B cell (primary cell): ENCODE results near the gene PYHIN1. TPM values are rescaled to one million over a fixed set of nuclear protein-coding genes. Genes with fewer than 3 reads are reported as not detected.

Source experiments
- ATAC-seq: fragments of 200-7000 bp; cut with Tn5 transposase; one replicate; pipeline ENCODE4 v1.10.0; 2021; ENCODE audit warnings: low read depth, mild to moderate bottlenecking, moderate number of reproducible peaks, moderate library complexity
- CTCF ChIA-PET: fragments of 350-600 bp; sonication (Branson Sonifier 250); formaldehyde crosslinking; loops from one replicate; lab custom pipeline; 2021; ENCODE audit warnings: antibody characterized with exemption, inconsistent platforms; lab: Charles Lee
- POLR2A ChIA-PET: fragments of 350-600 bp; sonication (Branson Sonifier 250); formaldehyde crosslinking; loops from one replicate; lab custom pipeline; 2021; ENCODE audit warnings: antibody characterized with exemption; lab: Charles Lee
- DNase-seq: peaks from one replicate; pipeline ENCODE4 v3.0.0; 2013
- H2AFZ ChIP-seq: 2 replicates; pipeline ENCODE4 v1.6.1; 2012; ENCODE audit warnings: mild to moderate bottlenecking, low read depth, low read length; ENCODE audit not compliant: insufficient read depth, poor library complexity, severe bottlenecking
- H3K27ac ChIP-seq, 2 donors: 1 replicate in 1 of 2; 2 replicates in 1 of 2; pipeline ENCODE4 v1.5.1; 2012 to 2013; ENCODE audit warnings: low read length in 2 of 2, mild to moderate bottlenecking in 2 of 2, moderate library complexity in 1 of 2
- H3K27me3 ChIP-seq, 4 experiments: fragments of 200-600 bp in 1 of 4; sonication (generic) in 1 of 4; replicated peaks in 1 of 4; 1 replicate in 2 of 4; 2 replicates in 2 of 4; pipeline versions ENCODE4 v1.6.1 to v1.7.0; 2013 to 2016; ENCODE audit warnings: low read length in 3 of 4, mild to moderate bottlenecking in 2 of 4, mixed read lengths in 1 of 4, moderate library complexity in 1 of 4; ENCODE audit not compliant: insufficient read depth in 4 of 4, control insufficient read depth in 3 of 4; ENCODE audit errors: control extremely low read depth in 1 of 4
- H3K36me3 ChIP-seq, 2 experiments: replicated peaks in 1 of 2; 1 replicate in 1 of 2; 2 replicates in 1 of 2; pipeline versions ENCODE4 v1.6.1 to v1.7.1; 2013; ENCODE audit warnings: low read length in 1 of 2; ENCODE audit not compliant: insufficient read depth in 2 of 2, control insufficient read depth in 1 of 2; ENCODE audit errors: control extremely low read depth in 1 of 2, extremely low read depth in 1 of 2
- H3K4me1 ChIP-seq, 2 donors: fragments of 200-600 bp in 1 of 2; sonication (generic) in 1 of 2; 1 replicate in 1 of 2; 2 replicates in 1 of 2; pipeline versions ENCODE4 v1.5.1 to v1.6.1; 2013 to 2017; ENCODE audit warnings: low read length in 2 of 2; ENCODE audit not compliant: control insufficient read depth in 2 of 2, insufficient read depth in 2 of 2
- H3K4me2 ChIP-seq: replicated peaks from 2 replicates; pipeline ENCODE3; 2012; ENCODE audit warnings: mild to moderate bottlenecking, low read depth, low read length; ENCODE audit not compliant: poor library complexity, severe bottlenecking
- H3K4me3 ChIP-seq, 5 experiments: fragments of 200-600 bp in 1 of 5; sonication (generic) in 1 of 5; 1 replicate in 3 of 5; 2 replicates in 2 of 5; pipeline versions ENCODE4 v1.5.1 to v1.7.0; 2011 to 2016; ENCODE audit warnings: low read length in 4 of 5, mild to moderate bottlenecking in 4 of 5, low read depth in 2 of 5, control low read depth in 1 of 5, moderate library complexity in 1 of 5; ENCODE audit not compliant: insufficient read depth in 1 of 5; ENCODE audit errors: control extremely low read depth in 1 of 5, extremely low read depth in 1 of 5
- H3K79me2 ChIP-seq: fragments of 200-600 bp; sonication (generic); one replicate; pipeline ENCODE4 v1.6.0; 2016; ENCODE audit warnings: low read length; ENCODE audit not compliant: control insufficient read depth, insufficient read depth
- H3K9ac ChIP-seq: fragments of 200-600 bp; sonication (generic); 2 replicates; pipeline ENCODE4 v1.6.1; 2017; ENCODE audit warnings: mild to moderate bottlenecking, low read length, moderate library complexity
- H3K9me3 ChIP-seq, 3 donors: one replicate each; pipeline versions ENCODE4 v1.6.1 to v1.7.1; 2013; ENCODE audit warnings: low read length in 2 of 3; ENCODE audit not compliant: control insufficient read depth in 2 of 3, insufficient read depth in 1 of 3; ENCODE audit errors: control extremely low read depth in 1 of 3
- H4K20me1 ChIP-seq: 2 replicates; pipeline ENCODE4 v1.6.0; 2012; ENCODE audit warnings: mild to moderate bottlenecking, low read length; ENCODE audit not compliant: insufficient read depth, control insufficient read depth, poor library complexity, severe bottlenecking
- H3K27ac Mint-ChIP-seq: one replicate; pipeline ENCODE4 v1.8.0; 2021; ENCODE audit warnings: mixed read lengths
- H3K27me3 Mint-ChIP-seq: one replicate; pipeline ENCODE4 v1.8.0; 2021; ENCODE audit warnings: mixed read lengths
- H3K4me1 Mint-ChIP-seq: one replicate; pipeline ENCODE4 v1.8.0; 2021; ENCODE audit warnings: mixed read lengths
- H3K4me3 Mint-ChIP-seq: one replicate; pipeline ENCODE4 v1.8.0; 2021; ENCODE audit warnings: mixed read lengths
- H3K9me3 Mint-ChIP-seq: one replicate; pipeline ENCODE4 v1.8.0; 2022; ENCODE audit warnings: mixed read lengths; ENCODE audit not compliant: insufficient read depth
- EZH2 ChIP-seq: IDR thresholded peaks from 2 replicates; pipeline ENCODE4 v1.6.1; 2012; ENCODE audit warnings: borderline replicate concordance, low read depth, mild to moderate bottlenecking, moderate library complexity, low read length; ENCODE audit not compliant: insufficient read depth, poor library complexity, severe bottlenecking
- WGBS: methylation state at CpG from one replicate; pipeline ENCODE4 v1.1.5; 2013; ENCODE audit warnings: missing lambda C conversion rate; ENCODE audit not compliant: insufficient coverage; 5-methylcytosine and 5-hydroxymethylcytosine counted together
- intact Hi-C: fragments of 100-400 bp; cut with micrococcal nuclease; formaldehyde crosslinking; loops from one replicate; pipeline ENCODE4 v1.10.0; 2022
- polyA plus RNA-seq: library from polyadenylated mRNA; depleted of rRNA; stranded (reverse); fragments of >200 nt; gene quantifications from 2 replicates; pipeline ENCODE4 v1.2.3, GENCODE V29; 2012
- total RNA-seq, 2 donors: library from RNA; stranded (reverse); fragments of 120-200 nt in 1 of 2; gene quantifications; 1 replicate in 1 of 2; 2 replicates in 1 of 2; pipeline versions ENCODE4 v1.2.3 to v1.2.4, GENCODE V29; 2013 to 2022
- TF ChIP-seq, protein P1 (sequence below): fragments of 200-600 bp; IDR thresholded peaks from one replicate; pipeline ENCODE4 v1.8.0; 2022; ENCODE audit warnings: antibody characterized with exemption, mild to moderate bottlenecking

PYHIN1 gene
- total and polyA plus RNA-seq, 2 donors (not counting 1 experiment from before 2014, with no cell fraction given), result 8.6 to 13.9 TPM

DNA sequence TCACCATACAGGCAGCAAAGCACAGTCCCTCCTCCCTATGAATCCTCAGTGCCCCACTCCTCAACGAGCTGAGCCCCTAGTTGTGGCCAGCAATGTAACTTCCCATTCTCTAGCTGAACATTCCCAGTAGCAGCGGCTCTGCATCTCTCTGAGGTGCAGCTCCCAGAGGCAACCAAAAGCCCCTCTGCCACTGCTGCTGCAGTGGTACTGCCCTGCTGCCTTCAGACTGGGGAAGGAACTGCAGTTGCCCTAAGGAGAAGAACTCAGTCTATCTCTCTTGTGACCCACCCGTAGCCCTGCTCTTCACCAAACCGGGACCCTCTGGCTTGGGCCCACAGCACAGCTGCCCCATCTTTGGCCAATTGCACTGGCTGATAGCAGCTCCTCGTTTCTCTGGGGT lies 31.6 kb downstream of the PYHIN1 start:
- H3K4me3 ChIP-seq, result no peak overlapping the region
- no peak for ATAC-seq
- CTCF ChIA-PET, result no interaction called here
- Mint-ChIP-seq H3K4me1 (no peaks in the 10 kb centered on the region), H3K9me3 (peaks cover 2% of the 10 kb centered on the region), H3K27me3 (peaks cover 12% of the 10 kb centered on the region), H3K4me3 (no peak overlapping the region), H3K27ac (no peak overlapping the region)
- WGBS, result 71% methylated on average over 5 of the region's 5 CpGs
- no peak overlapping the region for H3K9ac ChIP-seq
- H2AFZ ChIP-seq, result no peak overlapping the region
- TF ChIP-seq EZH2, result no peak
- TF ChIP-seq, protein P1, sequence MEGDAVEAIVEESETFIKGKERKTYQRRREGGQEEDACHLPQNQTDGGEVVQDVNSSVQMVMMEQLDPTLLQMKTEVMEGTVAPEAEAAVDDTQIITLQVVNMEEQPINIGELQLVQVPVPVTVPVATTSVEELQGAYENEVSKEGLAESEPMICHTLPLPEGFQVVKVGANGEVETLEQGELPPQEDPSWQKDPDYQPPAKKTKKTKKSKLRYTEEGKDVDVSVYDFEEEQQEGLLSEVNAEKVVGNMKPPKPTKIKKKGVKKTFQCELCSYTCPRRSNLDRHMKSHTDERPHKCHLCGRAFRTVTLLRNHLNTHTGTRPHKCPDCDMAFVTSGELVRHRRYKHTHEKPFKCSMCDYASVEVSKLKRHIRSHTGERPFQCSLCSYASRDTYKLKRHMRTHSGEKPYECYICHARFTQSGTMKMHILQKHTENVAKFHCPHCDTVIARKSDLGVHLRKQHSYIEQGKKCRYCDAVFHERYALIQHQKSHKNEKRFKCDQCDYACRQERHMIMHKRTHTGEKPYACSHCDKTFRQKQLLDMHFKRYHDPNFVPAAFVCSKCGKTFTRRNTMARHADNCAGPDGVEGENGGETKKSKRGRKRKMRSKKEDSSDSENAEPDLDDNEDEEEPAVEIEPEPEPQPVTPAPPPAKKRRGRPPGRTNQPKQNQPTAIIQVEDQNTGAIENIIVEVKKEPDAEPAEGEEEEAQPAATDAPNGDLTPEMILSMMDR, result no peak
- no peaks in the 10 kb centered on the region for H3K79me2 ChIP-seq
- POLR2A ChIA-PET, result no interaction called here
- intact Hi-C loops, result no loop called here
- DNase-seq, result no peak
- H3K4me2 ChIP-seq, result no peak overlapping the region
- H3K4me1 ChIP-seq, result no peaks in the 10 kb centered on the region
- no peaks in the 10 kb centered on the region for H3K36me3 ChIP-seq
- H3K9me3 ChIP-seq, result peaks cover 0 to 8% (median 2%) of the 10 kb centered on the region in 3 donors
- H3K27ac ChIP-seq, result no peak overlapping the region
- H4K20me1 ChIP-seq, result no peaks in the 10 kb centered on the region
- H3K27me3 ChIP-seq, result peaks cover 0 to 3% (median 0%) of the 10 kb centered on the region in 4 experiments

DNA sequence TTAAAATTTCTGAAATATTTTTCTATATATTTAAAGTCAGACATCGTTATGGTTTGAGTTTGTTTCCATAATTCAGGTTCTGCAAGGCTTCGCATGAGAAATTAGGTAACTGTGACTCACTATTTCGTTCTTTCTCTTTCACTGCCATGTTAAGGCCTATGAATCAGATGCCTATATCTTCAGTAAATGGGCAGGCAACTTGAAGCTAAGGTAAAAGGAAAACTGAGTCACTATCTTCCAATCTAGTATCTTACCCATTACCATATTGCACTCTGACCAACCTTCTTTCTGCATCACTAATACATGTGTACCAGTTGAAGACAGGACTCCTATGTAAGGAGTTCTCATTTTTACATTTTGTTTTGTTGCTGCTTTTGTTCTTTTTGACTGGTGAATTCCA lies 37.8 kb downstream of the PYHIN1 start:
- Mint-ChIP-seq H3K4me3 (no peak overlapping the region), H3K9me3 (peaks cover 5% of the 10 kb centered on the region), H3K4me1 (no peaks in the 10 kb centered on the region), H3K27ac (no peak overlapping the region), H3K27me3 (peaks cover 9% of the 10 kb centered on the region)
- H3K79me2 ChIP-seq, result no peaks in the 10 kb centered on the region
- ATAC-seq, result no peak
- H3K27ac ChIP-seq, result no peak overlapping the region
- no peaks in the 10 kb centered on the region for H3K4me1 ChIP-seq
- ChIA-PET CTCF (interaction anchor here (0.8 to 1.6 kb wide), 3 partner anchors 9 to 490 kb away, joined by 3 to 4 read pairs (median 3); no protein-coding TSS in a partner anchor), POLR2A (no interaction called here)
- DNase-seq, result no peak
- no peaks in the 10 kb centered on the region for H4K20me1 ChIP-seq
- peaks cover 0 to 2% (median 0%) of the 10 kb centered on the region in 3 donors for H3K9me3 ChIP-seq
- intact Hi-C loops, result no loop called here
- H3K4me2 ChIP-seq, result no peak overlapping the region
- no peak overlapping the region for H3K9ac ChIP-seq
- H2AFZ ChIP-seq, result no peak overlapping the region
- no CpG with 5 or more reads among the region's 3 CpGs for WGBS
- no peaks in the 10 kb centered on the region for H3K27me3 ChIP-seq
- H3K36me3 ChIP-seq, result no peaks in the 10 kb centered on the region
- H3K4me3 ChIP-seq, result no peak overlapping the region
- TF ChIP-seq, protein P1, result no peak
- no peak for TF ChIP-seq EZH2
